ENCODE data around the gene PANK4.

- TF ChIP-seq CTCF (IDR thresholded peaks at IDR 0.05) (no peak), POLR2A (IDR thresholded peaks at IDR 0.05) (no peak)
Measured at GRCh38 chr1:2460203-2460602, 66.2 kb downstream of the PANK4 start.

Measured in body of pancreas (tissue), 4 donors.